Measurements from ENCODE around the gene FBXW11.

DNA sequence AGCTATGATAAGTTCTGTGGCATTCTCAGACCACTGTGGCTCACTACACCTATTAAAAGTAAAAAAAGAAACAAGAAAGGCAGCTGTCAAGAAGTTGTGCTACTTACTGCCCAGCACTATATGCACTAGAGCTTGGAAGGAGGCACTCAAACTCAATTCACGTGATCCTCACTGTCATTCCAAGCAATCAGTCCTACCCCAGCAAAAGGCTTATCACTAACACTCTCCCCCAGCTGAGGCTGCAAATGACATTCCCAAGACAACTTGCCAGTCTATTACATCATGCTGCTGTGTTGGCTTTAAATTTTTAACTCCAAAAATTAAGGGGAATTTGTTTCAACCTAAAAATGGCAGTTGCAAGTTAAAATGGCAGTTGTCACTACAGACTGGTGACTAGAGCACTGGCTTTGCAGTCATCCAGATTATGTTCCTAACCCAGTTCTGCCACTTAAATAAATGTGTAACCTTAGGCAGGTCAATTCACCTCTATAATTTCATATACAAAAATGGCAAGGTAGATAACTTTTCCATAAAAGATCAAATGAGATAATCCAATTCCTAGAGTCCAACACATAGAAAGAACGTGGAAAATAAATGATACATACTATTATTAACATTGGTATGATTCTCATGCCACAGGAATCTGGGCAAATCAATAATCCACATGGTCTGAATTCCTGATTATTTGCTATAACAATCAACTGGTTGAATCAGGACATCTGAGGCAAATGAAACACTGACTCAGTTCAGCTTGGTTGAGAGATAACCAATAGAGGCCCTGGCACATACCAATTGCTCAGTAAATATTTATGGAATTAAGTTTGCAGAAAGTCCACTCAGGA is 52.4 kb downstream of the FBXW11 start:
- TF ChIP-seq, protein P1, sequence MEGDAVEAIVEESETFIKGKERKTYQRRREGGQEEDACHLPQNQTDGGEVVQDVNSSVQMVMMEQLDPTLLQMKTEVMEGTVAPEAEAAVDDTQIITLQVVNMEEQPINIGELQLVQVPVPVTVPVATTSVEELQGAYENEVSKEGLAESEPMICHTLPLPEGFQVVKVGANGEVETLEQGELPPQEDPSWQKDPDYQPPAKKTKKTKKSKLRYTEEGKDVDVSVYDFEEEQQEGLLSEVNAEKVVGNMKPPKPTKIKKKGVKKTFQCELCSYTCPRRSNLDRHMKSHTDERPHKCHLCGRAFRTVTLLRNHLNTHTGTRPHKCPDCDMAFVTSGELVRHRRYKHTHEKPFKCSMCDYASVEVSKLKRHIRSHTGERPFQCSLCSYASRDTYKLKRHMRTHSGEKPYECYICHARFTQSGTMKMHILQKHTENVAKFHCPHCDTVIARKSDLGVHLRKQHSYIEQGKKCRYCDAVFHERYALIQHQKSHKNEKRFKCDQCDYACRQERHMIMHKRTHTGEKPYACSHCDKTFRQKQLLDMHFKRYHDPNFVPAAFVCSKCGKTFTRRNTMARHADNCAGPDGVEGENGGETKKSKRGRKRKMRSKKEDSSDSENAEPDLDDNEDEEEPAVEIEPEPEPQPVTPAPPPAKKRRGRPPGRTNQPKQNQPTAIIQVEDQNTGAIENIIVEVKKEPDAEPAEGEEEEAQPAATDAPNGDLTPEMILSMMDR (conservative IDR thresholded peaks at IDR 0.05 in 1 of 2, IDR thresholded peaks at IDR 0.05 in 1 of 2; ENCODE audit: extremely low read depth in 1 of 2, insufficient read depth in 1 of 2, low read depth in 1 of 2, low read length in 2 of 2) = no peak
- TF ChIP-seq EZH2 (IDR thresholded peaks at IDR 0.05; ENCODE audit: borderline replicate concordance, low read length) = no peak
